ENCODE measurements around the gene AGBL4. TPM values are rescaled to one million over a fixed set of nuclear protein-coding genes. Genes with fewer than 3 reads are reported as not detected.

AGBL4 gene
- total RNA-seq, 1 experiment from 2014 or later: 0.33 TPM

GRCh38 chr1:49098866-49099265 is 924.9 kb downstream of the AGBL4 start:
- BruUV-seq (replicated peaks): no TSS peak

GRCh38 chr1:49086327-49086726 is 937.4 kb downstream of the AGBL4 start:
- Histone ChIP-seq H3F3A (ENCODE audit: low read length, unreplicated experiment) (no peaks in the 10 kb centered on the region), H2AFZ (ENCODE audit: low read length) (no peak overlapping the region), H3K4me3 (ENCODE audit: low read length) (no peak overlapping the region), H3K9me3 (ENCODE audit: low read length) (no peaks in the 10 kb centered on the region), H3K36me3 (ENCODE audit: low read depth, low read length) (no peaks in the 10 kb centered on the region), H3K4me1 (ENCODE audit: insufficient read depth, low read length) (no peaks in the 10 kb centered on the region), H3K9me2 (replicated peaks; ENCODE audit: low read length) (0 out of 2 replicates have a peak, but pooled peaks cover 4% of the 10 kb centered on the region), H3K79me2 (ENCODE audit: low read length) (no peaks in the 10 kb centered on the region), H4K20me1 (ENCODE audit: low read length) (no peaks in the 10 kb centered on the region), H3K9ac (ENCODE audit: low read length) (no peak overlapping the region), H3K27ac (ENCODE audit: low read length) (no peak overlapping the region), H3K4me2 (ENCODE audit: low read length) (no peak overlapping the region), H3K27me3 (ENCODE audit: low read length) (no peaks in the 10 kb centered on the region)
- no peak for ATAC-seq
- intact Hi-C loops (cut with micrococcal nuclease): no loop called here
- no peak for DNase-seq
- CTCF ChIA-PET: no interaction called here
- no peak for TF ChIP-seq EZH2 (IDR thresholded peaks at IDR 0.05; ENCODE audit: low read length, unreplicated experiment)
- no peak for TF ChIP-seq CTCF (conservative IDR thresholded peaks at IDR 0.05; ENCODE audit: low read depth, low read length)
- TF ChIP-seq EZH2phosphoT487 (IDR thresholded peaks at IDR 0.05; ENCODE audit: borderline replicate concordance, low read length): no peak
- no TSS peak for BruUV-seq (replicated peaks)
- POLR2A ChIA-PET (ENCODE audit: unreplicated experiment): no interaction called here

More at GRCh38 chr1:49098866-49099265, 924.9 kb downstream of the AGBL4 start:
- no peak for TF ChIP-seq EZH2phosphoT487 (IDR thresholded peaks at IDR 0.05; ENCODE audit: borderline replicate concordance, low read length)
- TF ChIP-seq CTCF (conservative IDR thresholded peaks at IDR 0.05; ENCODE audit: low read depth, low read length): no peak
- no peak for TF ChIP-seq EZH2 (IDR thresholded peaks at IDR 0.05; ENCODE audit: low read length, unreplicated experiment)
- no peaks in the 10 kb centered on the region for H3K9me3 ChIP-seq (ENCODE audit: low read length)
- H2AFZ ChIP-seq (ENCODE audit: low read length): no peak overlapping the region
- H3K36me3 ChIP-seq (ENCODE audit: low read depth, low read length): no peaks in the 10 kb centered on the region
- POLR2A ChIA-PET (ENCODE audit: unreplicated experiment): no interaction called here
- no peak overlapping the region for H3K4me3 ChIP-seq (ENCODE audit: low read length)
- no peaks in the 10 kb centered on the region for H3K79me2 ChIP-seq (ENCODE audit: low read length)
- H3F3A ChIP-seq (ENCODE audit: low read length, unreplicated experiment): no peaks in the 10 kb centered on the region
- CTCF ChIA-PET: no interaction called here
- no peaks in the 10 kb centered on the region for H3K9me2 ChIP-seq (replicated peaks; ENCODE audit: low read length)
- H3K4me2 ChIP-seq (ENCODE audit: low read length): no peak overlapping the region
- no peaks in the 10 kb centered on the region for H3K27me3 ChIP-seq (ENCODE audit: low read length)
- intact Hi-C loops (cut with micrococcal nuclease): no loop called here
- H3K4me1 ChIP-seq (ENCODE audit: insufficient read depth, low read length): peaks cover 15% of the 10 kb centered on the region
- H4K20me1 ChIP-seq (ENCODE audit: low read length): no peaks in the 10 kb centered on the region
- no peak overlapping the region for H3K9ac ChIP-seq (ENCODE audit: low read length)
- no peak for ATAC-seq
- DNase-seq: no peak
- H3K27ac ChIP-seq (ENCODE audit: low read length): no peak overlapping the region

DNA sequence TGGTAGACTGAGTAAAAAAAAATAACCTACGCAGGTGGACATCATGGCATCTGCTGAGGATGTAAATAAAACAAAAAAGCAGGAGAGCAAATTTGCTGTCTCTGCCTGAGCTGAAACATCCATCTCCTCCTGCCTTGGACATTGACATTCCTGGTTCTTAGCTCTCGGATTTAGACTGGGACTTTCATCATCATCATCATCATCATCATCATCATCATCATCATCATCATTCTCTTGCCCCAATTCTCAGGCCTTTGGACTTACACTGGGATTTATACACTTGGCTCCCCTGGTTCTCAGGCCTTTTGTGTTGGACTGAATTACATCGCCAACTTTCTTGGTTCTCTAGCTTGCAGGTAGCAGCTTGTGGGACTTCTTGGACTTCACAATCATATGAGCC is 938.7 kb downstream of the AGBL4 start:
- POLR2A ChIA-PET (ENCODE audit: unreplicated experiment): no interaction called here
- no peak for TF ChIP-seq CTCF (conservative IDR thresholded peaks at IDR 0.05; ENCODE audit: low read depth, low read length)
- no peak for TF ChIP-seq EZH2phosphoT487 (IDR thresholded peaks at IDR 0.05; ENCODE audit: borderline replicate concordance, low read length)
- no peak for TF ChIP-seq EZH2 (IDR thresholded peaks at IDR 0.05; ENCODE audit: low read length, unreplicated experiment)

More for the DNA sequence above, 938.7 kb downstream of the AGBL4 start:
- Histone ChIP-seq H3K36me3 (ENCODE audit: low read depth, low read length) (no peaks in the 10 kb centered on the region), H3K4me1 (ENCODE audit: insufficient read depth, low read length) (no peaks in the 10 kb centered on the region), H3K27ac (ENCODE audit: low read length) (no peak overlapping the region), H2AFZ (ENCODE audit: low read length) (no peak overlapping the region), H3F3A (ENCODE audit: low read length, unreplicated experiment) (no peaks in the 10 kb centered on the region), H3K9me2 (replicated peaks; ENCODE audit: low read length) (0 out of 2 replicates have a peak, but pooled peaks cover 4% of the 10 kb centered on the region), H3K9me3 (ENCODE audit: low read length) (no peaks in the 10 kb centered on the region), H3K27me3 (ENCODE audit: low read length) (no peaks in the 10 kb centered on the region), H3K4me3 (ENCODE audit: low read length) (no peak overlapping the region), H3K79me2 (ENCODE audit: low read length) (no peaks in the 10 kb centered on the region), H3K4me2 (ENCODE audit: low read length) (no peak overlapping the region), H4K20me1 (ENCODE audit: low read length) (no peaks in the 10 kb centered on the region), H3K9ac (ENCODE audit: low read length) (no peak overlapping the region)
- DNase-seq (no peak), ATAC-seq (no peak)
- intact Hi-C loops (cut with micrococcal nuclease): no loop called here
- CTCF ChIA-PET: no interaction called here
- BruUV-seq (replicated peaks): no TSS peak
